NCI-H526 treated with DMSO at 0.1 percent for 48 hours (cell line): ENCODE data around the gene PDCD5.
"Not testable (repeated sequence)": the region's sequence is repeated elsewhere in the genome, so short reads cannot be mapped to it uniquely, and the experiment has no call there.

ENCODE experiments used
- DNase-seq: peaks from one replicate; lab custom pipeline; 2025; lab: John Stamatoyannopoulos, UW

PDCD5 gene

GRCh38 chr19:32580353-32580900 is 563 bp upstream of the PDCD5 start:
- DNase-seq, result no peak

- peak; percentile 19 for DNase-seq
These were observed 752 bp downstream of the PDCD5 start for GRCh38 chr19:32581705-32582179.

GRCh38 chr19:32587747-32588504 is 6.9 kb downstream of the PDCD5 start:
- not testable (repeated sequence) for DNase-seq

- DNase-seq, result no peak
These were observed 13.0 kb downstream of the PDCD5 start for GRCh38 chr19:32594021-32594420.

DNA sequence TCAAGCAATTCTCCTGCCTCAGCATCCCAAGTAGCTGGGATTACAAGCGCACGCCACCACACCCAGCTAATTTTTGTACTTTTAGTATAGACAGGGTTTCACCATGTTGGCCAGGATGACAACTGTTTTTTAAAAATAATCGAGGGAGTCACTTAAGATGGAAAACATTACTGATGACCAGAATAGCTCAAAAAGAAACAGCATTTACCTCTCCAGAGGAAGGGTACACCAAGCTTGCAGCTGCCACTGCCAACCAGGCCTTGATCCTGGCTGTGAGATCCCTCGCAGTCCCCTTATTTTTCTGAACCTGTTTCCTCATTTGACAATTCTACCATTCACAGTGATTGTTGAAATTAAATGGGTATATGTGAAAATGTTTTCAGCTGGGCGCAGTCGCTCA is 14.5 kb downstream of the PDCD5 start:
- DNase-seq, result no peak

GRCh38 chr19:32598022-32598421 is 17.0 kb downstream of the PDCD5 start:
- no peak for DNase-seq

DNA sequence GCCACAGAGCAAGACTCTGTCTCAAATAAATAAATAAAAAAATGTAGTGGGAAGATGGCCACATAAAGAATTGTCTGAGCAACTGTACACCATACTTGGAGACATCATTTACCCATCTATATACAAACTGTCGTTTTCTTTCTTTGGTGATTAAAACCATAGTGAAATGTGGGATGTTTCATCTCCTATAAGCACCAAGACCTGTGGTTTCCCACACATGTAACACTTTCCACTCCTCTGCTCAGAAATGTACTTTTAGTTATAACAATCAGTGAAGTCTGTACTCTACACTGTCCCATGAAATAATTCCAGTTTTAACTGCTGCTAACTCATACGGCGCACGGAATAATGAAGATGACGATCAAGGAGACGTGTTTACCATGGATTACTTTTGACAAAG is 18.3 kb downstream of the PDCD5 start:
- no peak for DNase-seq

GRCh38 chr19:32599736-32600157 is 18.8 kb downstream of the PDCD5 start:
- peak; percentile 59 for DNase-seq

- no peak for DNase-seq
These were observed 23.0 kb downstream of the PDCD5 start for GRCh38 chr19:32603961-32604360.

DNA sequence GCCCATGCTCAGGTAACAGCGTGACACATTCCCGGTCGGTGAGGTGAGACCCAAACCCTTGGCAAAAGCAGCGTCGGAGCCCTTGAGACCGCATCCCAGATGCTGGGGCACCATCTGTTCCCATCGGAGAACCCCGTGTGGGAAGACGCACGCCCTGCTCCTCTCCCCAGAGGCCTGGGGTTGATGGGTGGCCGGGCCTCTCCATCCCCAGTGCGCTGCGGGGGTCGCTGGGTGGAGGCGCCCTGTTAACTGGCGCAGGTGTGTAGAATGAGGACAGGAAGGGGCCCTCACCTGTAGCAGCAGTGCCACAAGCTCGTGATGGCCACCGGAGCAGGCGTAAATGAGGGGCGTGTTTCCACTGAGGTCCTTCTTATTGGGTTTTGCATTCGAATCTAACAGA is 24.6 kb downstream of the PDCD5 start:
- no peak for DNase-seq

DNA sequence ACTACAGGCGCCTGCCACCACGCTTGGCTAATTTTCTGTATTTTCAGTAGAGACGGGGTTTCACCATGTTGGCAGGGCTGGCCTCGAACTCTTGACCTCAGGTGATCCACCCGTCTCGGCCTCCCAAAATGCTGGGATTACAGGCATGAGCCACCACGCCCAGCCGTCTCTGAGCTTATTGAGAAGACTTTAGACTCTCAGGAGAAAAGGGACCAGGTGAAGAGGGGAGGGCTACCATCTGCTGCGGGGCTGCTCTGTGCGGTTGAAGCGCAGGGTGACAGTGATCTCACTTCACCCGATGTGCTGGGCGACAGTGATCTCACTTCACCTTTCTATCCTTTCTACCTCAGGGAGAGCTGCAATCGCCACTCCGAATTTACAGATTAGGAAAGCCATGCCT is 25.3 kb downstream of the PDCD5 start:
- no peak for DNase-seq

DNA sequence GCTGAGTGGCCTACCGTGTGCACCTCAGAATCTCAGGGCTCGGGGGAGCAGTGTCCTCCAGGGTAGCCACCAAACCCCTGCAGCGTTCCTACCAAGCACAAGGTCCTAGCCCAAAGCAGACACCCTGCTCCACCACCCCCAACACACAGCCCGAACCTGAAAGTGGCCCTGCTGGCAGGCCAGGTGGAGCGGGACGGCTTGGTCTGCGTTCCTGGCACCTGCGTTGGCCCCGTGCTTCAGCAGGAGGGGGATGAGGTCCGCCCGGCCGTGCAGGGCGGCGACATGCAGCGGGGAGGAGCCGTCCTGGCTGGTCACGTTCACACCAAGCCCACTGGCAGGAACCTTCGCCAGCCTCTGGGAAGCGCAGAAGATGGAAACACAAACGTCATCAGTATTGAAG is 26.5 kb downstream of the PDCD5 start:
- DNase-seq, result no peak

GRCh38 chr19:32611161-32611560 is 30.2 kb downstream of the PDCD5 start:
- no peak for DNase-seq

GRCh38 chr19:32613008-32613407 is 32.0 kb downstream of the PDCD5 start:
- DNase-seq, result no peak

- DNase-seq, result no peak
These were observed 33.9 kb downstream of the PDCD5 start for GRCh38 chr19:32614916-32615315.

DNA sequence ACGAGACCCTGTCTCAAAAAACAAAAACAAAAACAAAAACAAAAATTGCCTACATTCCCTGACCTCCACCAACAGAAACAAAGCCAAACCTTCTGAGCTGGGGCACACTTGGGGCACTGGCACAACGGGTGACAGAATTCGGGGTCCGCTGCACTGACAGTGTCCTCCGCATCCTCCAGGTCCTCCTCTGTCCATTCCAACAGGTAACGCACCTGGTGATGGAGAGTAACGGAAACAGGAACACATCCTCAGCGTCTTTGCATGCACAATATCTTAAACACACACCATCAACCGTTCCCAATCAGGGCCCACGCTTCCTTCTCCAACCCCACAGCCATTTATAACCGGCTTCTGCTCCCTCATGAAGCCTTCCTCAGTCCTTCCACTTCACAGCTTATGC is 34.6 kb downstream of the PDCD5 start:
- no peak for DNase-seq

DNA sequence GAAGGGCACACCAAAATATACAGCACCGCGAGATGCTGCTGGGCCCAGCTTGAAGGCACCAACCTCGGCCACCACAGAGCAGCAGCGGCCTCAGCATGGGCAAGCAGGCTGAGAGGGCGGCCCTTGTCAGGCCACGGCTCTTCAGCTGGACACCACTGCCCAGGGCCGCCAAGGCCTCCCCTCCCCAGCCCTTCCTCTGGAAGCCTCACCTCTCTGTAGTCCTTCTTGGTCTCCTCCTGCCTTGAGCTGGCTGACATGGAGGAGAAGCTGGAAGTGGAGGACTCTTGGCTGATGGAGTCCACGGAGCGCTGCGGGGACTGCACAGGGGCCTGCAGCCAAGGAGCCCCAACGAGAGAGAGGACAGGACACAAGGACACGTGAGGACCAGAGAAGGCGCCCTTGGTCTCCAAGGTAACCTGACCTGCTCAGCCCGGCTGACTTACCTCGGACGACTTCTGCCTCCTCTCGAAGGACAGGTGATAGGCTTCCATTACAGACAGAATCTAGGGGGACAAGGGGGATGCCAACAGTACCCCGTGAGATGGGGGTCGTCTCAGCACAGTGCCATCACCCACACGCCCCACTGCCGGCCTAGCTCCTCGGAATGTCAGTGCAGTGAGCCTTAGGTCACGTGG is 38.2 kb downstream of the PDCD5 start:
- DNase-seq, result no peak

DNA sequence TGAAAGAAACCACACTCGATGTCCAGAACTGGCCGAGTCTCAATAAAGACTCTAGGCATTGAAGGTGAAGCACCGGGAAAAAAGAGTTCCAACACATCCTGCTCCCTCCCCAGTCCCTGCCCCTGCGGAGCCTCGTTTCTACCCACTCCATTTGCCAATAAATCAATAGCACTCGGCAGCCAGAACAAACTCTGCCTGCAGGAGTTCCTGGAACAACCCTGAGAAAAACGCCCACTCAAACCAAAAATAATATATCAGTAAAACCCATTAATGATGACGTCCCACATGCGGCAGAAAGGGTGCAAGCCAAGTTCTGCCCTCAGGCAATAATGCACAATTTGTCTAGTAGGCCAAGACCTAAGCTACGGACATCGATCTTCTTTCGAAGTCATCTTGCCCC is 41.0 kb downstream of the PDCD5 start:
- DNase-seq, result no peak

DNA sequence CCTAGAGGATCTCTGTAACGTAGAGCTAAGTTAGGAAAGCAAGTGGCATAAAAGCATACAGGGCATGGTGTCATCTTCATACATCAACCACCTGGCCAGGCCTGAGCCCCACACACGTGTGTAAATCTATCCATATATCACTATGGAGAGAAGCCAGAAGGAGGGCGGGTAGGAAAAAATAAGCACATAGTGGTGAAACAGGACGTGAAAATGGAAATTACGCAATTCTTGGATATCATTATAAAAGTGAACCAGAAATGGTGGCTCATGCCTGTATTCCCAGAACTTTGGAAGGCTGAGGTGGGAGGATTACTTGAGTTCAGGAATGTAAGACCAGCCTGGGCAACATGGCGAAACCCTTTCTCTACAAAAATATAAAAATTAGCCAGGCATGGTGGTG is 43.4 kb downstream of the PDCD5 start:
- DNase-seq, result no peak

DNA sequence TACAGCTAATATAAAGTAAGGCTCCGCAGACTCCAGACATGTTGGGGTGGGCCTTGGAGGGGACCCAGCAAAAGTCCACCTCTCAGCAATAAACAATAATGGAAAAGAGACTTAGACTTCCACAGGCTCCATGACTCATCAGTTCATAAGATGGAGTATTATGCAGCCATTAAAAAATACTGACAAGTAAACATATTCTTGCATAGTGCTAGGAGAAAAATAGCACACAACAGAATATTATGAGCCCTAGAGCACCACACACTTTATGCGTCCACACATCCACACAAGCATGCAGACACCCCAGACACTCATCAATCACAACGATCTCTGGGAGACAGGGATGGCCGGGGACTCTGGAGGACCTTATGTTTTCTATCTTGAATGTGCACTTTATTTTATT is 46.0 kb downstream of the PDCD5 start:
- DNase-seq, result no peak

GRCh38 chr19:32627714-32628270 is 46.8 kb downstream of the PDCD5 start:
- DNase-seq, result no peak

DNA sequence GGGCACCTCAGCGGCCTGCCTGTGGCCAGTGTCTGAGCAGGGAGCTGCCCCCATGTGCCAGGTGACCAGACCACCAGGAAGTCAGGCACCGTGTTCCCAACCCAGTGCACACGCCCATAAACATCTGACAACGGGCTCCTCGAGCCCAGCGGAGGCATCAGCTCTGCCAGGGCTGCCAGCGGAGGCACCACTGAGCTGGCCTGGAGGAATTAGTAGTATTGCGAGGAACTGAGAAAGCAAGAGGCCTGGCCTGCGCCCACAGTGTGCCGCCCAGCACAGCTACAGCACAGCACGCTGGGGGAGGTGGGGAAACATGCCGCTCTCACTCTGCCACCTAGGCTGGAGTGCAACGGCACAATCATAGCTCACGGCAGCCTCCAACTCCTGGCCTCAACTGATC is 49.3 kb downstream of the PDCD5 start:
- no peak for DNase-seq

DNA sequence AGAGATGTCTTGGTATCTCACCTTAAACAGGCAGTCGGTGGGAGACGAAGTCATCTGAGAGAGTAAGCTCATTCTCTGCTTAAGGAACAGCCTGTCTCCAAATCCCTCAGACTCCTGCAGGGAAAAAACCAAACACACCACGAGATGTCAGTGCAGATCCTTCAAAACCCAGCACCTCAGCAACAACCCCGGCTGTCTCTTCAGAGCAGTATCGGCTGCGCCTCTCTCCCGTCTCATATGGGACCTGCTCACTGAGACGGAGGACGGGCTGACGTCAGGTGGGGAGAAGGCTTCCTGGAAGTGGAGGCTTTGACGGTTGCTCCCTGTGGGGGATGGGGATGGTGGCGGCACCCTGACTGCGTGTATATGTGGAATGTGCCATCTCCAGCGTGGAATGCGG is 50.4 kb downstream of the PDCD5 start:
- no peak for DNase-seq
